H1 (cell line): ENCODE data around the gene TCF4. TPM values are rescaled to one million over a fixed set of nuclear protein-coding genes. Genes with fewer than 3 reads are reported as not detected.
A peak's percentile ranks its signal among the peaks of the same experiment; 100 is the strongest.

ENCODE experiments used
- CTCF ChIA-PET: fragments of 300-600 bp; sonication (Branson Sonifier 250); formaldehyde crosslinking; loops from one replicate; lab custom pipeline; 2021; ENCODE audit not compliant: partially characterized antibody; lab: Charles Lee
- POLR2A ChIA-PET: fragments of 300-600 bp; sonication (Branson Sonifier 250); formaldehyde crosslinking; loops from one replicate; lab custom pipeline; 2021; ENCODE audit warnings: inconsistent platforms; ENCODE audit not compliant: partially characterized antibody; lab: Charles Lee
- DNase-seq, 2 experiments: peaks; one replicate each; pipeline versions ENCODE4 v3.0.0 to v3.0.0-alpha.2; 2010 to 2022; ENCODE audit warnings: low spot score in 2 of 2, low read depth in 1 of 2, mixed read lengths in 1 of 2
- FAIRE-seq: peaks from 2 replicates; lab custom pipeline; 2011; peaks lifted over from hg19 to GRCh38; lab: Jason Lieb, UNC
- H2AFZ ChIP-seq: 2 replicates; pipeline ENCODE4 v1.8.1; 2012; ENCODE audit warnings: low read length, inconsistent platforms
- H2AK5ac ChIP-seq: 2 replicates; pipeline ENCODE4 v1.6.1; 2013; ENCODE audit warnings: low read depth, low read length
- H2BK120ac ChIP-seq: replicated peaks from 2 replicates; pipeline ENCODE3; 2013; ENCODE audit warnings: low read depth, low read length, inconsistent platforms
- H2BK12ac ChIP-seq: 2 replicates; pipeline ENCODE4 v1.6.1; 2013; ENCODE audit warnings: low read depth, low read length
- H2BK15ac ChIP-seq: 2 replicates; pipeline ENCODE4 v1.6.1; 2013; ENCODE audit warnings: low read length
- H2BK20ac ChIP-seq: 2 replicates; pipeline ENCODE4 v1.6.1; 2013; ENCODE audit warnings: low read length
- H2BK5ac ChIP-seq: 2 replicates; pipeline ENCODE4 v1.6.1; 2013; ENCODE audit warnings: low read depth, low read length
- H3K14ac ChIP-seq: 2 replicates; pipeline ENCODE4 v1.6.1; 2013; ENCODE audit warnings: inconsistent platforms; ENCODE audit not compliant: insufficient read length
- H3K18ac ChIP-seq: 2 replicates; pipeline ENCODE4 v1.6.1; 2013; ENCODE audit warnings: low read length; ENCODE audit errors: extremely low read depth
- H3K23ac ChIP-seq: 2 replicates; pipeline ENCODE4 v1.6.1; 2013; ENCODE audit warnings: inconsistent platforms; ENCODE audit not compliant: insufficient read length
- H3K23me2 ChIP-seq: 2 replicates; pipeline ENCODE4 v1.6.1; 2013; ENCODE audit warnings: low read depth, low read length
- H3K27ac ChIP-seq: 2 replicates; pipeline ENCODE4 v1.6.1; 2011; ENCODE audit warnings: low read depth, low read length, inconsistent platforms
- H3K27me3 ChIP-seq, 4 experiments: replicated peaks in 1 of 4; 1 replicate in 1 of 4; 2 replicates in 3 of 4; pipeline versions ENCODE4 v1.6.1 to v1.8.1; 2011 to 2013; ENCODE audit warnings: low read length in 3 of 4, mild to moderate bottlenecking in 3 of 4, inconsistent platforms in 2 of 4, mixed read lengths in 2 of 4, moderate library complexity in 1 of 4; ENCODE audit not compliant: control insufficient read depth in 3 of 4, insufficient read depth in 3 of 4; ENCODE audit errors: extremely low read depth in 1 of 4
- H3K36me3 ChIP-seq, 4 experiments: 2 replicates each; pipeline versions ENCODE4 v1.6.1 to v1.8.1; 2011 to 2013; ENCODE audit warnings: mild to moderate bottlenecking in 4 of 4, low read length in 3 of 4, moderate library complexity in 2 of 4, control low read depth in 1 of 4, inconsistent platforms in 1 of 4; ENCODE audit not compliant: insufficient read depth in 4 of 4, control insufficient read depth in 2 of 4
- H3K4ac ChIP-seq: replicated peaks from 2 replicates; pipeline ENCODE3; 2013; ENCODE audit warnings: low read length, low read depth, mixed read lengths, inconsistent platforms; ENCODE audit not compliant: insufficient read length
- H3K4me1 ChIP-seq, 4 experiments: replicated peaks in 1 of 4; 1 replicate in 1 of 4; 2 replicates in 3 of 4; pipeline versions ENCODE4 v1.6.1 to v1.8.1; 2011 to 2013; ENCODE audit warnings: low read length in 3 of 4, inconsistent platforms in 2 of 4, mixed read lengths in 1 of 4; ENCODE audit not compliant: insufficient read depth in 4 of 4, control insufficient read depth in 3 of 4
- H3K4me2 ChIP-seq, 2 experiments: 2 replicates each; pipeline versions ENCODE4 v1.6.1 to v1.8.1; 2011 to 2013; ENCODE audit warnings: low read depth in 2 of 2, low read length in 2 of 2, control low read depth in 1 of 2, inconsistent platforms in 1 of 2, mild to moderate bottlenecking in 1 of 2; ENCODE audit not compliant: insufficient read depth in 1 of 2
- H3K4me3 ChIP-seq, 4 experiments: fragments of 200-600, 300-600 bp in 1 of 4; sonication (generic), shearing (Covaris generic), sonication (Bioruptor Twin) in 1 of 4; 2 replicates each; pipeline versions ENCODE4 v1.5.1 to v1.8.1; 2011 to 2016; ENCODE audit warnings: low read length in 4 of 4, low read depth in 3 of 4, control low read depth in 2 of 4, inconsistent platforms in 2 of 4, mild to moderate bottlenecking in 2 of 4, mixed read lengths in 1 of 4, moderate library complexity in 1 of 4; ENCODE audit not compliant: insufficient read depth in 2 of 4; ENCODE audit errors: extremely low read depth in 1 of 4
- H3K56ac ChIP-seq: replicated peaks from 2 replicates; pipeline ENCODE3; 2013; ENCODE audit warnings: low read depth, mild to moderate bottlenecking, mixed read lengths, low read length, inconsistent platforms; ENCODE audit not compliant: insufficient read length
- H3K79me1 ChIP-seq: 2 replicates; pipeline ENCODE4 v1.6.1; 2013; ENCODE audit warnings: low read depth, low read length, control low read depth
- H3K79me2 ChIP-seq, 2 experiments: 2 replicates each; pipeline versions ENCODE4 v1.6.1 to v1.8.1; 2012 to 2013; ENCODE audit warnings: low read length in 2 of 2, mild to moderate bottlenecking in 2 of 2, inconsistent platforms in 1 of 2; ENCODE audit not compliant: insufficient read depth in 2 of 2, control insufficient read depth in 1 of 2
- H3K9ac ChIP-seq, 4 experiments: replicated peaks in 1 of 4; 1 replicate in 1 of 4; 2 replicates in 3 of 4; pipeline versions ENCODE4 v1.6.1 to v1.8.1; 2011 to 2013; ENCODE audit warnings: low read depth in 3 of 4, low read length in 3 of 4, control low read depth in 2 of 4, mild to moderate bottlenecking in 2 of 4, moderate library complexity in 2 of 4, inconsistent platforms in 1 of 4; ENCODE audit errors: extremely low read depth in 1 of 4
- H3K9me3 ChIP-seq, 2 experiments: 2 replicates each; pipeline versions ENCODE4 v1.6.1 to v1.8.1; 2012 to 2013; ENCODE audit warnings: mild to moderate bottlenecking in 2 of 2, moderate library complexity in 2 of 2, control low read depth in 1 of 2, inconsistent platforms in 1 of 2, low read depth in 1 of 2, low read length in 1 of 2, mixed read lengths in 1 of 2; ENCODE audit not compliant: insufficient read depth in 2 of 2
- H4K20me1 ChIP-seq, 2 experiments: replicated peaks in 1 of 2; 2 replicates each; pipeline versions ENCODE3 to v1.8.1; 2011 to 2013; ENCODE audit warnings: inconsistent platforms in 2 of 2, low read length in 2 of 2, mild to moderate bottlenecking in 1 of 2; ENCODE audit not compliant: insufficient read depth in 2 of 2, control insufficient read depth in 1 of 2
- H4K5ac ChIP-seq: 2 replicates; pipeline ENCODE4 v1.6.1; 2013; ENCODE audit warnings: low read length, low read depth, mixed read lengths, inconsistent platforms; ENCODE audit not compliant: insufficient read length
- H4K8ac ChIP-seq: 2 replicates; pipeline ENCODE4 v1.8.0; 2013; ENCODE audit warnings: mild to moderate bottlenecking, moderate library complexity, low read length, inconsistent platforms; ENCODE audit not compliant: insufficient read depth; ENCODE audit errors: extremely low read depth
- H4K91ac ChIP-seq: replicated peaks from 2 replicates; pipeline ENCODE3; 2013; ENCODE audit warnings: low read length, mixed read lengths, inconsistent platforms; ENCODE audit not compliant: insufficient read length
- CTCF ChIP-seq, 3 experiments: IDR thresholded peaks; 1 replicate in 2 of 3; 2 replicates in 1 of 3; pipeline versions ENCODE4 v1.5.1 to v1.6.1; 2011; ENCODE audit warnings: low read length in 3 of 3, mild to moderate bottlenecking in 3 of 3, inconsistent platforms in 2 of 3, low read depth in 1 of 3, moderate library complexity in 1 of 3; ENCODE audit not compliant: insufficient read depth in 1 of 3; ENCODE audit errors: control extremely low read depth in 1 of 3
- PHF8 ChIP-seq: fragments of 200-600 bp; sonication (generic); conservative IDR thresholded peaks from 2 replicates; pipeline ENCODE4 v1.7.1; 2012; ENCODE audit warnings: low read depth, mild to moderate bottlenecking, inconsistent platforms, low read length, moderate library complexity
- WGBS, 2 experiments: shearing (Covaris generic) in 1 of 2; methylation state at CpG; one replicate each; pipeline versions ENCODE4 v1.1.6 to v1.1.7; 2013 to 2015; ENCODE audit warnings: low lambda C conversion rate in 2 of 2, mixed read lengths in 2 of 2, inconsistent platforms in 1 of 2, low coverage in 1 of 2, missing lambda C conversion rate in 1 of 2; ENCODE audit not compliant: insufficient replicate concordance in 2 of 2, insufficient coverage in 1 of 2, insufficient read length in 1 of 2; ENCODE audit errors: extremely low coverage in 1 of 2, missing lambda C conversion rate in 1 of 2; 5-methylcytosine and 5-hydroxymethylcytosine counted together
- polyA plus RNA-seq, 7 experiments: library from polyadenylated mRNA; depleted of rRNA in 3 of 7; stranded (reverse) in 5 of 7; unstranded in 2 of 7; fragments of >200 nt in 5 of 7; fragments of 200-250 nt in 2 of 7; gene quantifications; 1 replicate in 5 of 7; 2 replicates in 1 of 7; 4 replicates in 1 of 7; pipeline versions ENCODE4 v1.2.1 to v1.2.3, GENCODE V29; 2011 to 2013; ENCODE audit warnings: missing spikeins in 2 of 7, mixed read lengths in 2 of 7
- total RNA-seq: library from RNA; stranded (reverse); fragmentation: NEBNext Ultra II Directional; extraction: Animal tissue kit (Norgen Biotek cat#: 25700); gene quantifications from 2 replicates; pipeline ENCODE4 v1.2.1, GENCODE V29; 2021

TCF4 gene
- total and polyA plus RNA-seq, 2 of the 8 experiments (the other 6 are each of a cell fraction or from before 2014, with no cell fraction given) = 59.3 to 118 TPM

- H3K79me2 ChIP-seq = peaks cover 0 to 81% of the 10 kb centered on the region in 2 experiments; a peak in 3 of 4 replicates
- CTCF ChIA-PET = no interaction called here
- no peaks in the 10 kb centered on the region for H3K27me3 ChIP-seq
- H3K9me3 ChIP-seq = no peaks in the 10 kb centered on the region
- no peak overlapping the region for H3K9ac ChIP-seq
- 89% methylated on average over 2 of the region's 2 CpGs; no CpG with 5 or more reads in 1 of the 2 experiments for WGBS, 2 experiments
- no peak overlapping the region for H3K14ac ChIP-seq
- H4K91ac ChIP-seq = no peak overlapping the region
- TF ChIP-seq CTCF (IDR thresholded peaks at IDR 0.05; ENCODE audit: control extremely low read depth in 1 of 3, insufficient read depth in 1 of 3, low read depth in 1 of 3, low read length in 3 of 3) = 0 out of 4 replicates have a peak, but pooled peaks of 1 of the 3 experiments have one; percentile 3
- TF ChIP-seq PHF8 = no peak
- no peak overlapping the region for H4K8ac ChIP-seq
- no peak overlapping the region for H2BK20ac ChIP-seq
- H2BK12ac ChIP-seq = no peak overlapping the region
- H3K56ac ChIP-seq = no peak overlapping the region
- 0 out of 2 replicates have a peak, but pooled peaks cover under 1% of the 10 kb centered on the region for H3K79me1 ChIP-seq
- H3K4me2 ChIP-seq = no peak overlapping the region
- H3K18ac ChIP-seq = no peak overlapping the region
- H3K27ac ChIP-seq = no peak overlapping the region
- H2BK120ac ChIP-seq = no peak overlapping the region
- peaks cover 0 to 3% (median 0%) of the 10 kb centered on the region in 4 experiments; a peak in 1 of 8 replicates for H3K36me3 ChIP-seq
- no peak overlapping the region for H4K5ac ChIP-seq
- no peak overlapping the region for H2BK5ac ChIP-seq
- peaks cover 6 to 18% (median 12%) of the 10 kb centered on the region in 4 experiments; a peak in 5 of 7 replicates for H3K4me1 ChIP-seq
- POLR2A ChIA-PET = no interaction called here
- no peak overlapping the region for H2AFZ ChIP-seq
- no peak overlapping the region for H2AK5ac ChIP-seq
- no peak overlapping the region for H2BK15ac ChIP-seq
- DNase-seq = no peak
- H4K20me1 ChIP-seq = peaks cover 8 to 9% of the 10 kb centered on the region in 2 experiments
- H3K23ac ChIP-seq = no peak overlapping the region
- H3K4me3 ChIP-seq = no peak overlapping the region
- H3K4ac ChIP-seq = no peak overlapping the region
- FAIRE-seq = no peak
- H3K23me2 ChIP-seq = no peaks in the 10 kb centered on the region
Measured at GRCh38 chr18:55484773-55485172, 103.2 kb downstream of the TCF4 start.
